Stomach (tissue), 9 donors: ENCODE measurements around the gene COL5A1. TPM values are rescaled to one million over a fixed set of nuclear protein-coding genes. Genes with fewer than 3 reads are reported as not detected.

Experiments used
- DNase-seq, 2 donors: peaks; one replicate each; pipeline versions ENCODE4 v3.0.0 to v3.0.0-alpha.2; 2013 to 2019
- H3K27ac ChIP-seq, 5 donors: fragments of 200-600 bp in 4 of 5; sonication (generic) in 4 of 5; one replicate each; pipeline ENCODE4 v1.5.1; 2013 to 2019; ENCODE audit warnings: mild to moderate bottlenecking in 1 of 5, moderate library complexity in 1 of 5
- H3K27me3 ChIP-seq, 3 donors: fragments of 200-600 bp; sonication (generic); one replicate each; pipeline ENCODE4 v1.5.1; 2017 to 2019; ENCODE audit warnings: mixed run types in 1 of 3
- H3K36me3 ChIP-seq, 4 donors: fragments of 200-600 bp; sonication (generic); 1 replicate in 3 of 4; 2 replicates in 1 of 4; pipeline ENCODE4 v1.5.1; 2016 to 2019
- H3K4me1 ChIP-seq, 4 donors: fragments of 200-600 bp; sonication (generic); one replicate each; pipeline ENCODE4 v1.5.1; 2016 to 2019
- H3K4me3 ChIP-seq, 4 donors: fragments of 200-600 bp; sonication (generic) in 3 of 4; one replicate each; pipeline ENCODE4 v1.5.1; 2016 to 2019; ENCODE audit warnings: mild to moderate bottlenecking in 1 of 4
- H3K9me3 ChIP-seq, 4 donors: fragments of 200-600 bp; sonication (generic); one replicate each; pipeline ENCODE4 v1.5.1; 2016 to 2019
- CTCF ChIP-seq, 7 experiments: fragments of 450-650 bp in 4 of 7; fragments of 200-600 bp in 3 of 7; sonication (generic) in 3 of 7; IDR thresholded peaks; one replicate each; pipeline ENCODE4 v1.5.1; 2016 to 2019; ENCODE audit warnings: antibody characterized with exemption in 7 of 7, control low read depth in 2 of 7, mild to moderate bottlenecking in 1 of 7
- EP300 ChIP-seq: sonication (generic); formaldehyde crosslinking; IDR thresholded peaks from one replicate; pipeline ENCODE4 v1.6.1; 2017; ENCODE audit warnings: antibody characterized with exemption
- POLR2A ChIP-seq, 4 donors: fragments of 450-650 bp; IDR thresholded peaks; one replicate each; pipeline ENCODE4 v1.6.1; 2016; ENCODE audit warnings: antibody characterized with exemption in 4 of 4, control low read depth in 2 of 4, mild to moderate bottlenecking in 1 of 4, moderate library complexity in 1 of 4
- POLR2AphosphoS5 ChIP-seq, 3 donors: sonication (generic); formaldehyde crosslinking; IDR thresholded peaks; one replicate each; pipeline ENCODE4 v1.6.1; 2016; ENCODE audit warnings: antibody characterized with exemption in 3 of 3
- WGBS, 5 donors: extraction: QIAGEN DNeasy Blood & Tissue Kit in 3 of 5; methylation state at CpG; one replicate each; pipeline versions ENCODE4 v1.1.5 to v1.1.7; 2013 to 2018; 5-methylcytosine and 5-hydroxymethylcytosine counted together
- intact Hi-C: fragments of 100-400 bp; cut with DNase I; formaldehyde crosslinking; loops from one replicate; pipeline ENCODE4 v1.15.1; 2023; ENCODE audit warnings: low total_unique reads
- polyA plus RNA-seq, 3 donors: library from polyadenylated mRNA; stranded (reverse); fragments of 200-250 nt; gene quantifications; one replicate each; pipeline ENCODE4 v1.2.3, GENCODE V29; 2013
- total RNA-seq, 5 donors: library from RNA; depleted of rRNA; stranded (reverse); fragments of >200 nt; gene quantifications; one replicate each; pipeline versions ENCODE4 v1.1.0 to v1.2.3, GENCODE V29; 2014 to 2016
- donor health status: healthy with polysubstance abuse.
- donor health status: Bipolar disorder and iron deficiency.
- donor health status: healthy.

The COL5A1 gene
- total and polyA plus RNA-seq, 8 donors = 7.3 to 205 (median 26.4) TPM

- H3K4me1 ChIP-seq = peaks cover 4 to 74% (median 41%) of the 10 kb centered on the region in 4 donors
- TF ChIP-seq EP300 = no peak
- TF ChIP-seq POLR2A (IDR thresholded peaks at IDR 0.05) = no peak
- TF ChIP-seq POLR2AphosphoS5 (IDR thresholded peaks at IDR 0.05) = no peak
- no peak for TF ChIP-seq CTCF (IDR thresholded peaks at IDR 0.05)
- DNase-seq = no peak
Observed at GRCh38 chr9:134651226-134651905, 9.8 kb downstream of the COL5A1 start.

GRCh38 chr9:134652291-134653225 lies 11.0 kb downstream of the COL5A1 start:
- Histone ChIP-seq H3K27me3 (no peaks in the 10 kb centered on the region), H3K9me3 (no peaks in the 10 kb centered on the region), H3K4me3 (no peak overlapping the region), H3K4me1 (peaks cover 4 to 65% (median 29%) of the 10 kb centered on the region in 4 donors), H3K36me3 (no peaks in the 10 kb centered on the region), H3K27ac (peak overlapping the region in 2 of 5 donors; percentile 27 to 96)
- TF ChIP-seq EP300 (no peak), POLR2AphosphoS5 (IDR thresholded peaks at IDR 0.05) (no peak), CTCF (IDR thresholded peaks at IDR 0.05) (no peak)
- 71 to 74% (median 74%) methylated on average over 19 to 28 of the region's 28 CpGs for WGBS, 5 donors
- intact Hi-C loops = no loop called here
- DNase-seq = no peak

More at GRCh38 chr9:134651226-134651905, 9.8 kb downstream of the COL5A1 start:
- H3K36me3 ChIP-seq = no peaks in the 10 kb centered on the region
- H3K27me3 ChIP-seq = no peaks in the 10 kb centered on the region
- 68 to 77% (median 72%) methylated on average over 10 of the region's 10 CpGs for WGBS, 5 donors
- no peak overlapping the region for H3K4me3 ChIP-seq
- H3K27ac ChIP-seq = peak overlapping the region in 1 of 5 donors; percentile 96
- intact Hi-C loops = no loop called here
- no peaks in the 10 kb centered on the region for H3K9me3 ChIP-seq

GRCh38 chr9:134653259-134654009 lies 11.8 kb downstream of the COL5A1 start:
- no peak for TF ChIP-seq EP300
- no peak for TF ChIP-seq POLR2AphosphoS5 (IDR thresholded peaks at IDR 0.05)
- no peak for TF ChIP-seq CTCF (IDR thresholded peaks at IDR 0.05)
- TF ChIP-seq POLR2A (IDR thresholded peaks at IDR 0.05) = no peak
- peak overlapping the region in 1 of 5 donors; percentile 96 for H3K27ac ChIP-seq
- DNase-seq = no peak
- H3K4me1 ChIP-seq = peaks cover 4 to 66% (median 27%) of the 10 kb centered on the region in 4 donors
- no peaks in the 10 kb centered on the region for H3K9me3 ChIP-seq
- H3K27me3 ChIP-seq = peaks cover 0 to 4% (median 2%) of the 10 kb centered on the region in 3 donors
- intact Hi-C loops = no loop called here
- WGBS, 5 donors = 75 to 85% (median 79%) methylated on average over 17 of the region's 17 CpGs
- H3K4me3 ChIP-seq = no peak overlapping the region
- no peaks in the 10 kb centered on the region for H3K36me3 ChIP-seq

GRCh38 chr9:134655101-134655500 lies 13.5 kb downstream of the COL5A1 start:
- H3K27ac ChIP-seq = peak overlapping the region in 1 of 5 donors; percentile 16
- H3K27me3 ChIP-seq = peaks cover 0 to 6% (median 3%) of the 10 kb centered on the region in 3 donors
- DNase-seq = no peak
- no peaks in the 10 kb centered on the region for H3K9me3 ChIP-seq
- intact Hi-C loops = no loop called here
- H3K36me3 ChIP-seq = no peaks in the 10 kb centered on the region
- WGBS, 5 donors = 48 to 65% (median 61%) methylated on average over 11 of the region's 11 CpGs
- TF ChIP-seq POLR2A (IDR thresholded peaks at IDR 0.05) (no peak), EP300 (no peak), CTCF (IDR thresholded peaks at IDR 0.05) (no peak), POLR2AphosphoS5 (IDR thresholded peaks at IDR 0.05) (no peak)
- no peak overlapping the region for H3K4me3 ChIP-seq
- peaks cover 0 to 74% (median 32%) of the 10 kb centered on the region in 4 donors for H3K4me1 ChIP-seq
